GM23338 (cell line): Measurements from ENCODE around the gene ZNF778. TPM values are rescaled to one million over a fixed set of nuclear protein-coding genes. Genes with fewer than 3 reads are reported as not detected.

ENCODE experiments used
- ETS1 ChIP-seq: IDR thresholded peaks from 2 replicates; pipeline ENCODE4 v1.6.1; 2016; ENCODE audit warnings: antibody characterized with exemption
- EZH2phosphoT487 ChIP-seq: fragments of 200-600 bp; sonication (generic); IDR thresholded peaks from one replicate; pipeline ENCODE4 v1.8.1; 2018; ENCODE audit warnings: antibody characterized with exemption; ENCODE audit not compliant: unreplicated experiment
- JUNB ChIP-seq: IDR thresholded peaks from one replicate; pipeline ENCODE4 v1.6.1; 2016; ENCODE audit warnings: antibody characterized with exemption; ENCODE audit not compliant: unreplicated experiment
- POLR2AphosphoS5 ChIP-seq: IDR thresholded peaks from 2 replicates; pipeline ENCODE4 v1.6.1; 2016; ENCODE audit warnings: antibody characterized with exemption, low read depth
- ZNF114 ChIP-seq: fragments of 250-450 bp; sonication (Bioruptor Pico); IDR thresholded peaks from 2 replicates; pipeline ENCODE4 v1.5.0; 2020; ENCODE audit warnings: mild to moderate bottlenecking, moderate library complexity
- ZNF462 ChIP-seq: fragments of 250-450 bp; sonication (Bioruptor Pico); IDR thresholded peaks from 2 replicates; pipeline ENCODE4 v1.5.0; 2020; ENCODE audit warnings: mild to moderate bottlenecking, moderate library complexity
- polyA plus RNA-seq: library from polyadenylated mRNA; unstranded; fragments of >200 nt; fragmentation: Nextera tagmentation; extraction: Ambion mirVana; gene quantifications from 2 replicates; pipeline ENCODE4 v1.2.1, GENCODE V29; 2016
- total RNA-seq: library from RNA; depleted of rRNA; stranded (reverse); fragments of >200 nt; shearing (Covaris generic); gene quantifications from 2 replicates; pipeline ENCODE4 v1.2.3, GENCODE V29; 2014

Gene ZNF778
- total and polyA plus RNA-seq, 2 experiments from 2014 or later, result 7.9 to 43.4 TPM

- TF ChIP-seq ZNF462 (CRISPR knock-in tag) (no peak), ETS1 (no peak), JUNB (no peak), EZH2phosphoT487 (no peak), ZNF114 (CRISPR knock-in tag) (no peak), POLR2AphosphoS5 (no peak)
Measured at GRCh38 chr16:89197633-89198416, 19.7 kb upstream of the ZNF778 start (continued).
